Pulmonary artery endothelial cell (primary cell): ENCODE data around the gene FGD1. TPM values are rescaled to one million over a fixed set of nuclear protein-coding genes. Genes with fewer than 3 reads are reported as not detected.

Experiments used
- DNase-seq: peaks from one replicate; pipeline ENCODE4 v3.0.0-alpha.2; 2011; ENCODE audit warnings: low read depth, low spot score
- total RNA-seq: library from RNA; depleted of rRNA; stranded (reverse); fragments of >200 nt; gene quantifications from 2 replicates; pipeline ENCODE4 v1.2.3, GENCODE V29; 2014

FGD1 gene
- total RNA-seq, 1 donor from 2014 or later, result 2.7 TPM

DNA sequence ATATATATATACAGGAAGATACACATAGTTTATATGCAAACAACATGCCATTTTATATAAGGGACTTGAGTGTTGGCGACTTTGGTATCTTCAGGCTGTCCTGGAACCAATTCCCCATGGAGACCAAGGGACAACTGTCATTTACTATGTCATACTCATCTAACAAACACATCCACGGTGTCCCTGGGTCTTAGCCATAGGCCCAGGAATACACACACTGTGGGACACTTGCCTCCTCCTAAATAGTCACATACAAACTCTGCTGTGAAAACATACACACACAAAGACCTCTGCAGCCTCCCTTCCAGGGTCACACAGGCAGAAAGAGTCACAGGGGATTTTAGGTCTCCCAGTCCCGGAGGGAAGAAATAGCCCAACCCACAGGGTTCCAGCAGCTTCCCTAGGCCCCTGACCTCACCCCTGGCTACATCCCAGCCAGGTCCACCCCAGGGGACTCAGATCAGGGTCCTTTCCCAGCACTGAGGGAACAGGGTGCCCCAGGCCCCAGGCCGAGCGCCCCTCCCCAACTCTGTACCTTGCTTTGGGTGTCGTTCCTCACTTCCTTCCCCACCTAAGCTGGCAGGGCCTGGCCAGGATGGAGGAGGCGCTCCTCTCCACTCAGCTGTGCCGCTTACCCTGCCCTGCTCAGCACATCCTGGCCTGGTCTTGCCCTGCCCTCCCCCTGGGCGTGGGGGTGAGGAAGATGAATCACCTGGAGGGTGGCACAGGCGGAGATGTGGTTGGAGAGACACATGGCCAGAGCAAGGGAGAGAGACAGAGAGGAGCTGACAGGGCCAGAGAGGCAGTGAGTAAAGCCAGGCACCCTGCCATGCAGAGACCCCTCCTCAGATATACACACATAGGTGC lies 21.8 kb downstream of the FGD1 start:
- DNase-seq, result no peak

DNA sequence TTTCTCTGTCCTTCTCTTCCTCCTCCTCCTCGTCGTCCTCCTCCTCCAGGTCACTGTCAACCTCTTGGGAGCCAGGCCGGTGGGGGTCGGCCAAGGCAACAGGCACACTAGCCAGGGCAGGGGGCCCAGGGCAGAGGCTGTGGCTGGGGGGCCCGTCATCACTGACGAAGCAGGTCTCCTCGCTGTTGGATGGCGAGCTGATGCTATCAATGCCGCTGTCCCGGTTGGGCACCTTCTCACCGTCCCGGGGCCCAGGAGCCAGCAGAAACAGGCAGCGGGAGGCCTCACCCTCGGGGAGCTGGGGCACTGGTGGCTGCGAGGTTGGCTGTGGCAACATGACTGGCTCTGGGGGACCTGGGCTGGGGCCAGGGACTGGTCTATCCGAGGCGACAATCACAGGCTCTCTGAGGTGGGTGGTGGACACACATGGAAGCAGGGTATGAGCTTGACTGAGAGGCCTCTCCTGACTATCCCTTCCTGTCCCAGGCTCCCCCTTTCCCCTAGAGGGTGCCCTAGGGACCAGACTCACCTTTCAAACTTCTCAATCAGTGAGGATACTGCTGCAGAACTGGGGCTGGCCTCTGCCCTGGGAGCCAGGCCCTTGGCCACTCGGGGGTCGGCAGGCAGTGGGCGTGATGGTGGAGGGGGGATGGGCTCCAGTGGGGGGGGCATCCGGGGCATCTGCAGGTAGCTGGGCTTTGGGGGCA lies 25.8 kb downstream of the FGD1 start:
- DNase-seq, result no peak

DNA sequence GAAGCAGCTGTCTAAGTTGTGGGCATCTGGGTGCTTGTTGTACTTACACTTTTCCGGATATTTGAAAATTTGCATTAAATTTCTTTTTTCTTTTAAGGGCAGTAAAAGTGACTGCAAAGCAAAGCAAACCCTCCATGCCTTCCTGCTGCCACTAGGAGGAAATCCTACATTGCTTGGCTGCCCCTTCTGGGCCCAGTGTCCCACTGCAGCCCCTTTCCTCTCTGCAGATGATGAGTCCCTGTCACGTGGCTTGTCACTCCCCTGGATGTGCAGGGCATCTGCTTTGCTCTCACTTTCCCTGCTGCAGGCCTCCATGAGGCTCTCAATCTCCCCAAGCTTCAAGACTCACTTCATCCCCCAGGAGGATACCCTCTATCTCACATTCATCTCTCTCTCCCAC lies 43.1 kb downstream of the FGD1 start:
- no peak for DNase-seq

DNA sequence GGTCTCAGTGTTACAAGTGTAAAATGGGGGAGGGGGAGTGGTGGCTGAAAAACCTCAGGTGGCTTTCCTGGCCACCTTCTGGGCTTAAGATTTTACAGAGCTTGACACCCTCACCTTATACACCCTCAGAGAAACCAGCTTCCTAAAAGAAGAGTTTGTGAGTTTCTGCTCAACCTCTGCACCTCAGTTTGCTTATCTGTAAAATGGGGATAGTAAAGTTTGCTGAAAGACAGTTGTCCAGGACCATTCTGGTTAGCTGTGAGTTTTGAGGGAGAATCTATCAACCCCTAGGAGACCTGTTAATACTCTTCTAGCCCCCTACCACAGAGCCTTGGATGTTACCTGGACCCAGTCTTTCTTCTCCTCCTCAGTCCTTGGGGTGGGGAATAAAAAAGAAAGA lies 46.1 kb downstream of the FGD1 start:
- no peak for DNase-seq

DNA sequence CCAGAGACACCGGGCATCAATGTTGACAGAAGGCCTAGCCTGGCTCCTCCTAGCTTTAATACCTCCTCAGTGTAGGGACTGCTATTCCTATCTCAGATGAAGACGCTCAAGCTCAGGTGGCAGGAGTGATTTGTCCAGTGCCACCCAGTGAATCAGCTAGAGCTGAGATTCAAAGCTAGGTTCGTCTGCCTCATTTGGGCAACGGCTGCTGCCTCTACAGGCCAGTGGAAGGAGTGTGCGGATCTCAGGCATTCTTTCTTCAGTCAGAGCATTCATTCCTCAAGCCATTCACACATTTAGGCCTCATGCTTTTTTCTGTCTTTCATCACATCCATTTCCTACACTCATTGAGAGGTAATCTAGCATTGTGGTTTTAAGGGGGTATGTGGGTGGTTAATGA lies 48.6 kb downstream of the FGD1 start:
- DNase-seq, result no peak

DNA sequence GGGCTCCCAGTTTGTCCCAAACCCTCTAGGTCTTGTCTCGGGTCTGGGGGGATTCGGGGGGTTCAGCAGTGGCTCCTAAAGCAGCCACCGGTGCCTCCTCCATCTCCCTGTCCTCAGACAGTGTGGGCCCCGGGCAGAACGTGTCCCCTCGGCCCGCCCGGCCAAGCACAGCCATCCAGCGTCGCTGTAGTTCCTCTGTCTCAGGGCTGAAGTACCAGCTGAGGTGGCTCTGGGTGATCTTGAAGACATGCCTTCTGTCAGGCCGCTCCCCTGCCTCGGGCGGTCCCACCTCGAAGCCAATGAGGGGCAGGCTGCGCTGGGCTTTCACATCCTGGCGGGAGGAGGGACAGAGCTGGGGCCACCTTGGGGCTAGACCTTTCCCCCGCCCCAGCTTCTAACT lies 50.0 kb downstream of the FGD1 start:
- no peak for DNase-seq

DNA sequence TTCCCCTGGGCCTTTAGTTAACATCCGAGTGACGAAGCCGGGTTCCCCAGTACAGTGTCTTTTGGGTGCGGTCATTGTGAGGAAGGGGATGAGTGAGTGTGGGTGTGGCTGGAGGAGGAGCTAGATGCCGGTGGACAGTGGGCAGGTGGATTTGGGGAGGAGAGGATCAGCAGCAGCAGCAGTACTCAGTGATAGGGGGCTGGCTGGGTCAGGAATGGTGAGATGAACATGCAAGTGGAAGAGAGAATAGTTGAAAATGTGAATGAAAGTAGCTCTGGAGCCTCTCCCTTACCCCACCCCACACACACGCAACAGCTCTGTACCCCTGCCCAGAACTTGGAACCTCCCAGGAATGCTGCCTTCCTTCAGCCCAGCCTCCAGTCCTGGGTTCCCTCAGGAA lies 51.3 kb downstream of the FGD1 start:
- no peak for DNase-seq

DNA sequence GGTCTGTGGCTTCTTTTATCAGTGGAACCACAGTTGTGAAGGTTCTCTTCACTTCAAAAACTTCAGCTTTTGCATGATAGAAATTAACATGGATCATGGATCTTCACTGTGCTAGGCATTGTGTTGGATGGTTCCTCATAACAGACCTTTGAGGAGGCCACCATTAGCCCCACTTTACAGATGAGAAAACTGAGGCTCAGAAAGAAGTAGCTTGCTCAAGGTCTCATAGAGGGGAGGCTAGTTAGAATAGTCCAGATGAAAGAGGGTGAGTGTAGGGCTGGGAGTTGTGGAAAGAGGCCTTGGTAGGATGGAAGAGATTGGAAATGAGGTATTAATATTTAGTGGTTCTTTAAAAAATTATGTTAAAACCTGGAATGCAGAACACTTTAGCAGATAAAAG lies 53.2 kb downstream of the FGD1 start:
- no peak for DNase-seq

DNA sequence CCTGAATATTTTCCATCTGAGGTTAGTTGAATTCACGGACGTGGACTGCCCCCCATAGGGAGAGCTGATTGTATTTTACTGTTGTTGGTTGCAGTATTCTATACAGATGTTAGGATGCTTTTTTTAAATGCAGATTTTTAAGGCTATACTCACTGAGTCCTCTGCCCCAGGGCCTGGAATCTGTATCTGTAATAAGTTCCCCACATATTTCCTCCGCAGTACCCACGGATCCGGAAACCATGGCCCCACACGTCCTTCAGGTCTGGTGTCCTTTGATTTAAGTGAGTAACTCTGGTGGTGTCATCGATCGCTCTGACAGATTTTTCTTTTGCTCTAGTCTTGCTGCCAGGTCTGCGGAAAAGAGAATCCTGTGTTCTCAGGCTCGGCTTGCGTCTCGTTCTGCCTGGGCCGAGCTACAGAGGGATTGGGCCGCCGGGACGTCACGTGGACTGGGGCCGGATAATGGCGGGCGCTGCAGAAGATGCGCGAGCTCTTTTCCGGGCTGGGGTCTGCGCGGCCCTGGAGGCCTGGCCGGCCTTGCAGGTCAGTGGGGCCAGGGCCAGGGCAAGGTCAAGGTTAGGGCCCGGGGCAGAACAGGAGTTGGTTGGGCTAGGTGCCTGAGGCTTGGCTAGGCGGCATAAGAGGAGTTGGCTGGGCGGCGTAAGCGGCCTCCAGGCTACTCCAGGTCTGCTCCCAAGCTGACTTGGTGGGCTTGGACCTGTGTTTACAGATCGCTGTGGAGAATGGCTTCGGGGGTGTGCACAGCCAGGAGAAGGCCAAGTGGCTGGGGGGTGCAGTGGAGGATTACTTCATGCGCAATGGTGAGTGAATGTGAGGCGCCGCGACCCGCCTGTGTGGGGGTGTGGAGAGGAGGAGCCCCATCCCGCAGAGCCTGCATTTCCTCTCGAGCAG lies 55.8 kb downstream of the FGD1 start, which contains the start of gene TSR2:
Gene TSR2, plus strand, starts transcription at position 445 of the 912 bp plus-strand sequence. Its CDS starts 18 bp downstream, at position 463.
- peak; percentile 63 for DNase-seq

DNA sequence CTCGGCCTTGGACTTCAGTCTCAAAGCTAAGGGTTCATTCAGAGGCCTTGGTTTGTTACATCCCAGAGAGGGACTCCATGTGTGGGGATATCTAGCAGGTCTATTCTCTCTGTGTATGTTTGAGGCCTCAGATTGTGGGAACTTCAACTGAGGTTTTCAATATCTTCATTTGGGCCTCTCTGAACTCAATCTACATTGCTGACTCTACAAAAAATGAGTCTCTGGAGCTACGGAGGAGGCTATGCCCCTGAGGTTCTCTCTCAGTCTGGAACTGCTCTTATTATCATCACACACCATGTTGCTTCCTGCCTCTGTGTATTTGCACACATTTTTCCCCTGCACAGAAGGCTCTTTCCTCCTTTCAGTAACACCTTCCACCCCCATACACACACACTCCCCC lies 60.9 kb downstream of the FGD1 start:
- no peak for DNase-seq

DNA sequence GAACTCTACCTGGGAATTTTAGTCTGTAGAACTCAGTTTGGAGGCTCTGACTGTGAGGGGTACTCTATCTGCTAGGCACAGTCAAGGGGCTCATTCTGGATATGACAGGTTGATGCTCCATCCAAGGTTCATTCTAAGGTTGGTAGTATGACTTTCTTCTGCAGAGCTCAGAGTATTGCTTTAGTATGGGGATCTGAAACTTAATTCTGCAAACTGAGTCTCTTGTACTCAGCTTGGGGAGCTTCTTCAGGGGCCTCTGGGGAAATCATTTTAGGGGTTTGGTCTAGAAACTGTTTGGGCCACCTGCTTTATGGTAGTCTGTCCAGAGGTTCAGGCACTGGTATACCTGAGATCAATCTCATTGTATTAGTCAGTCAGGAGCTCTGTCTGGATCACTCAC lies 65.5 kb downstream of the FGD1 start:
- no peak for DNase-seq

DNA sequence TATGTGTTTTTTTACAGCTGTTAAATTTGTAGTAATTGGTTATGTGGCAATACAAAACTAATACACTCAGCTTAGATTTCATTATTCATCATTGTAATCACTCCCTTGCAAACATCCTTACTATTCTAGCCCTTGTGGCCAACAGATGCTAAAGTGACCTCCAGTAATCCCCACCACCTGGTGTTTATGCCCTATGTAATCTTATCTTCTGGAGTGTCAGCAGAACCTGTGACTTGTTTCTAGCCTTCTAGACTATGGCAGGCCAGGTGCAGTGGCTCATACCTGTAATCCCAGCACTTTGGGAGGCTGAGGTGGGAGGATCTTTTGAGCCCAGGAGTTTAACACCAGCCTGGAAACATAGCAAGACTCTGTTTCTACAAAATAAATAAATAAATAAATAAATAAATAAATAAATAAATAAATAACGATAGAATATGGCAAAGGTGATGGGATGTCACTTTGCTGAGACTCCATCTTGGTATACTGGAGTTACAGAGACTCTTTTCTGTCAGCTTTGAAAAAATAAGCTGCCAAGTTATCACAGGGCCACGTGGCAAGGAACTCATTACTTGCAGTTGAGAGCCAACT lies 68.1 kb downstream of the FGD1 start:
- DNase-seq, result no peak

DNA sequence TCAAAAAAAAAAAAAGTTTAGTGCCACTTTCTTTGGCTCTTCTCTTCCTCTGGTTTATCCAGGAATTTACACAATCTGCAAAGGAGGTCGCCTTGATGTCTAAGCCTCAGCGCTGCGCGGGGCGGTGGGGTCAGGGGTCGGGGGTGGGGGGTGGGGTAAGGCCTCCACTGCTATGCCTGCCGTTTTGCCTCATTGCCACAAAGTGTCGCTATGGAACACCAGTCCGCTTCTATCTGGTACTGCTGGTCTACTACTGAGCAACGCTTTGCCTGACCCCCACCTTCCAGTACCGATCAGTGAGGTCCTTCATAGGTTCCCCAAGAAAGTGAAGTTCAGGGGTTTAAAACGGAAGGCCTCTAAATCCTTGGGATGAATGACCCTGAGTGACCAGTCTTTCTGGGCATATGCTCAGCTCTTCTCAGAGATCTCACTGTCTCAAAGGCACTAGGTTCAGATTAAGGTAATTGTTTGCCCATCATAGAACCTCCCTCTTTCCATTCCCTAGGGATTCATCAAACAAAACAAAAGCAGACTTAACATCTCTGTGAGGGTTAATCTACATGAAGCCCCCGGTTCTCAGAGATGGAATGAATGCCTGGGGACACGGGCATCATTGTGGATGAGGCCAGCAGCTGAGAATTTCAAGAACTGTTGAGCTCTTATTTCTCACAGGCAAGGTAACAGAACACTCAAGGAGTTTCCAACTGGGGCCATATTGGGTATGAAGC lies 72.7 kb downstream of the FGD1 start:
- no peak for DNase-seq

DNA sequence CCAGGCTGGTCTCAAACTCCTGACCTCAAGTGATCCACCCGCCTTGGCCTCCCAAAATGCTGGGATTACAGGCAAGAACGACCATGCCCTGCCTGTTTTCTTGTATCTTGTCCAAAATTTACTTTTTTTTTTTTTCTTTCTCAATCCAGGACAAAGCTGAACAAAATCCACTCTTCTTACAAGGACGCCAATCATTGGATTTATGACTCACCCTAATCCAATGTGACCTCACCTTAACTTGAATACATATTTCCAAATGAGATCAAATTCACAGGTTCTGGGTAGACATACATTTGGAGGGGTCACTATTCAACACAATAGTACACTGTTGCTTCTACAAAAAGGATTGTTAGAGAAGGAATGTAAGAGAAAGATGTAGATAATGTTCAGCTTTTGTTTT lies 73.9 kb downstream of the FGD1 start:
- DNase-seq, result no peak

DNA sequence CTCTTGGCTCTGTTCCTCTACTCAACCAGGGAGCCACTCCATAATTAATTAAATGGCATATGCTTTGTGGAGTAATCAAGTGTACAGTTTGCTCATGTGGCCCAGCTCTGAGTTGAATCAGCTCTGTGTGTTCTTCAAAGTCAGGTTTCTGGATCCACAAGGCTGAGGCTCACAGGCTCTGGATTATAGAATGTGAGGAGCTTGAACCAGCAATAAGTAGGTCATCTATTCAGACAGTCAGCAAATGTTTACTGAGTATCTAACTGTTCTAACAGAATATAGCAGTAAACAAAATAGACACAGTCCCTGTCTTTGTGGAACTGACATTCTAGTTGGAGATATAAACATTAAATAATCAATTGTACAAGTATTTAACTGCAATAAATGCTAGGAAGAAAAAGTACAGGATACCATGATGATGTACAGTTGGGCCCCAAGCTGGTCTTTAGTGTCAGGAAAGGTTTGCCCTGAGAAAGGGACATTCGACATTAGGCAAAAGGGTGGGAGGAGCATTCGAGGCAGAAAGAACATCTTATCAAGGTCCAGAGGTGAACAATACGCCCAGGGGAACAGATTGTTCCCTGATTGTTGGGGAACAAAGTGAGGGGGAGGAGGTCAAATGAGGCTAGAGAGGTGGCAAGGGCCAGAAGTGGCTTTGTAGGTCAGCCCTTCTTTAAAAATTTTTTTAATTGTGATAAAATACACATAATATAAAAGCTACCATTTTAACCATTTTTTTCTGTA lies 76.3 kb downstream of the FGD1 start:
- DNase-seq, result no peak

DNA sequence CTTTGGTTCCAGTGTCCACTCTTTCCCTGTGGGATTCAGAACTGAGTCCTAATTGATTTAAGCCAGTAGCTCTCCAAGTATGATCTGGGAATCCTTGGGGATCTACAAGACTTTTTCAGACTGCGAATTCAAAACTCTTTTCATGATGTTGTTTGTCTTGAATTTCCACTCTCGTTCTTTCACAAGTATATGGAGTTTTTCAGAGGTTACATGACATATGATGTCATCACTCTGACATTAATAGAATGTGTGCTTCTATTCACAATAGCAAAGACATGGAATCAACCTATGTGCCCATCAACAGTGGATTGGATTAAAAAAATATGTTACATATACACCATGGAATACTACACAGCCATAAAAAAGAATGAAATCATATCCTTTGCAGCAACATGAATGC lies 79.1 kb downstream of the FGD1 start:
- DNase-seq, result no peak

DNA sequence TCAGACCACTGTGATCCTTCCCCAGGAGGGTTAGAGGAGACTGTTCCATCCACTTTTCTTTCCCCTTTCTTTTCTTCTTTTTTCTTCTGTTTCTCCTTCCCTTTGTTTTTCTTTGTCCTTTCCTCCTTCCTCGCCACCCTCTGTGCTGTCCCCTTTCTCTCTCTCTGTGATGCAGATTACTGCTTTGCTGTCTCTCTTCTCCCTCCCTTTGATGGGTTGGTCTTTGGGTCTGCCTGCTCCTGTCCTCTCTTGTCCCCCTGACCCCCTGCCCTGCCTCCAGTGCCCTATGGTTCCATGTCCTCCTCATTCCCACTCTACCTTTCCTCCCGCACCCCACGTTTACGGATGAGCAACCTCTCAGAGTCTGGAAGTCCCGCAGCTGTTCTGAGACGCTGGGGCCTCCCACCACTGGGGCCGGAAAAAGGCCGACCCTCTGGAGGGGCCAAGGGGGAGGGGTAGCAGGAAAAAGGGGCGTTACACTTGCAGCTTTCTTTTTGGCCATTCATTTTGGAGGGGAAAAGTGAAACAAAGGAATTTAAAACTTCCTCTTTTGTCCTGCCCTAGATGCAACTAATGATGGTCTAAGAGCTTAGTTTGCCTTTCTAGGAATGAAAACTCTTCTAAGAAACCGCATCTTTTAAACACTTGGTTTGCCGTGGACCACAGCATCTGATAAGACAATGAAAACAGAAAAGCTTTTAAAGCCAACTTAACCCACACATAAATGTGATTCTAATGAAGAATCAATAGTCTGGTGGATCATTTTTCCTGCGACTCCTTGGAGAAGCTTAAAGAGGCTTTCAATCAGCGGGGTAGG lies 80.3 kb downstream of the FGD1 start:
- DNase-seq, result no peak

DNA sequence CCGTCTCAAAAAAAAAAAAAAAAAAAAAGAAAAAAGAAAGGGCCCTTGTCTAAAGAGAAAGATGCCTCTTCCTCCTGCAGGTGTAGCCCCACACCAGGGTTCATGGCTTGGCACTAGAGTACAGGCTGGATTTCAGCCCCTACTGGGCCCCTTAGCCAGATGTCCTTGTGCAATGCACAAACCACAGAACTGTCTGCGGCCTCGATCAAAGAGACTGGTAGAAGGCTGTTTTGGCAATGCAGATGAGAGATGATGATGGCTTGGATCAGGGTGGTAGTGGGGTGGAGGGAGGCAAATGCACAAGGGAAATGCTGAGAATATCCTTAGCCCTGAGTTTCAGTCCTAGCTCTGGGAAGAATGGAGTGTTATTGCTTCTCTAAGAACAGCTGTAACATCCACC lies 82.3 kb downstream of the FGD1 start:
- no peak for DNase-seq

DNA sequence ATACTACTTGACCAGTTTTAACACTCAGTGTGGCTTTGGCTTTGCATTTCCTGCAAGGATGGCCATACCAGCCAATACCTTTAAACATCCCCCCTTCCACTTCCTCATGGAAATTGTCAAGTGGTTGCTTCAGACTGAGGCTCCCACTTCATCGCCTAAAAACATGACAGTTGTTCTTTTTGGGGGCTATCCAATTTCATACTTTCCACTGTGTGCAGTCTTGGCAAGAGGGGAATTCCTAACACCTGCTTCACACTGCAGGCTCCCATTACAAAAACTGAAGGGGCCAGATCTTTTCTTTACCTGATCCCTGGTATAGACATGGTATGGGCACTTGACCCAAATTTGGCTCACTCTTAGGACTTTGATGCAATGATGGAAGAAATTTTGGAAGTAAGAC lies 84.3 kb downstream of the FGD1 start:
- no peak for DNase-seq
